CD14-positive monocyte (primary cell): ENCODE measurements around the gene ROBO4. TPM values are rescaled to one million over a fixed set of nuclear protein-coding genes. Genes with fewer than 3 reads are reported as not detected.

Experiments
- DNase-seq, 3 donors: peaks; one replicate each; pipeline ENCODE4 v3.0.0-alpha.2; 2011 to 2022
- H2AFZ ChIP-seq: 2 replicates; pipeline ENCODE4 v1.6.0; 2012; ENCODE audit warnings: mild to moderate bottlenecking, low read depth, low read length, inconsistent platforms; ENCODE audit not compliant: insufficient read depth, poor library complexity, severe bottlenecking
- H3K27ac ChIP-seq, 2 donors: 1 replicate in 1 of 2; 2 replicates in 1 of 2; pipeline ENCODE4 v1.5.1; 2012 to 2013; ENCODE audit warnings: low read length in 2 of 2, control low read depth in 1 of 2, inconsistent platforms in 1 of 2, low read depth in 1 of 2, mild to moderate bottlenecking in 1 of 2
- H3K27me3 ChIP-seq, 2 donors: one replicate each; pipeline versions ENCODE4 v1.6.0 to v1.6.1; 2011 to 2013; ENCODE audit warnings: low read length in 2 of 2; ENCODE audit not compliant: control insufficient read depth in 2 of 2, insufficient read depth in 2 of 2
- H3K36me3 ChIP-seq, 2 donors: replicated peaks in 1 of 2; 1 replicate in 1 of 2; 2 replicates in 1 of 2; pipeline versions ENCODE4 v1.5.1 to v1.6.1; 2012 to 2013; ENCODE audit warnings: low read length in 2 of 2, control low read depth in 1 of 2, inconsistent platforms in 1 of 2, mild to moderate bottlenecking in 1 of 2; ENCODE audit not compliant: insufficient read depth in 2 of 2, control insufficient read depth in 1 of 2
- H3K4me1 ChIP-seq, 2 donors: 1 replicate in 1 of 2; 2 replicates in 1 of 2; pipeline versions ENCODE4 v1.5.1 to v1.6.1; 2012 to 2013; ENCODE audit warnings: low read length in 2 of 2, control low read depth in 1 of 2, inconsistent platforms in 1 of 2, mild to moderate bottlenecking in 1 of 2, moderate library complexity in 1 of 2; ENCODE audit not compliant: insufficient read depth in 2 of 2, control insufficient read depth in 1 of 2
- H3K4me2 ChIP-seq: replicated peaks from 2 replicates; pipeline ENCODE3; 2012; ENCODE audit warnings: low read length, moderate library complexity, mild to moderate bottlenecking; ENCODE audit not compliant: poor library complexity, severe bottlenecking; ENCODE audit errors: extremely low read depth
- H3K4me3 ChIP-seq, 3 experiments: fragments of 200-600 bp in 1 of 3; sonication (generic) in 1 of 3; replicated peaks in 1 of 3; 1 replicate in 2 of 3; 2 replicates in 1 of 3; pipeline ENCODE4 v1.5.1; 2011 to 2013; ENCODE audit warnings: low read length in 3 of 3, mild to moderate bottlenecking in 3 of 3, control low read depth in 2 of 3, low read depth in 2 of 3, inconsistent platforms in 1 of 3, moderate library complexity in 1 of 3
- H3K79me2 ChIP-seq: 2 replicates; pipeline ENCODE4 v1.6.0; 2012; ENCODE audit warnings: mild to moderate bottlenecking, control low read depth, inconsistent platforms, low read length, moderate library complexity; ENCODE audit not compliant: insufficient read depth
- H3K9ac ChIP-seq: 2 replicates; pipeline ENCODE4 v1.6.0; 2017; ENCODE audit warnings: low read length, mild to moderate bottlenecking; ENCODE audit not compliant: insufficient read depth, poor library complexity, severe bottlenecking
- H3K9me3 ChIP-seq, 2 donors: replicated peaks in 1 of 2; 1 replicate in 1 of 2; 2 replicates in 1 of 2; pipeline versions ENCODE4 v1.5.1 to v1.6.1; 2012 to 2013; ENCODE audit warnings: low read length in 2 of 2, control low read depth in 1 of 2; ENCODE audit not compliant: control insufficient read depth in 1 of 2, insufficient read depth in 1 of 2
- H4K20me1 ChIP-seq: 2 replicates; pipeline ENCODE4 v1.6.0; 2012; ENCODE audit warnings: mild to moderate bottlenecking, low read length, control low read depth, moderate library complexity; ENCODE audit not compliant: insufficient read depth
- H3K27ac Mint-ChIP-seq, 7 donors: one replicate each; pipeline ENCODE4 v1.8.0; 2020; ENCODE audit warnings: mild to moderate bottlenecking in 7 of 7, mixed read lengths in 7 of 7, moderate library complexity in 6 of 7, inconsistent platforms in 2 of 7
- H3K27me3 Mint-ChIP-seq, 3 donors: one replicate each; pipeline ENCODE4 v1.8.0; 2021 to 2022; ENCODE audit warnings: low read depth in 3 of 3, mild to moderate bottlenecking in 3 of 3, mixed read lengths in 3 of 3, moderate library complexity in 3 of 3, inconsistent platforms in 1 of 3
- H3K36me3 Mint-ChIP-seq, 2 donors: one replicate each; pipeline ENCODE4 v1.8.0; 2020; ENCODE audit warnings: mixed read lengths in 2 of 2, inconsistent platforms in 1 of 2, mild to moderate bottlenecking in 1 of 2
- H3K4me1 Mint-ChIP-seq: one replicate; pipeline ENCODE4 v1.8.0; 2020; ENCODE audit warnings: mild to moderate bottlenecking, mixed read lengths
- H3K4me3 Mint-ChIP-seq, 2 donors: one replicate each; pipeline ENCODE4 v1.8.0; 2020; ENCODE audit warnings: mild to moderate bottlenecking in 2 of 2, mixed read lengths in 2 of 2, moderate library complexity in 1 of 2
- H3K9me3 Mint-ChIP-seq, 7 donors: one replicate each; pipeline ENCODE4 v1.8.0; 2020 to 2022; ENCODE audit warnings: mixed read lengths in 7 of 7, mild to moderate bottlenecking in 6 of 7, moderate library complexity in 6 of 7, inconsistent platforms in 2 of 7
- CTCF ChIP-seq: fragments of 200-600 bp; IDR thresholded peaks from one replicate; pipeline ENCODE4 v1.8.0; 2022; ENCODE audit warnings: antibody characterized with exemption, mild to moderate bottlenecking
- WGBS: methylation state at CpG from one replicate; pipeline ENCODE4 v1.1.5; 2013; ENCODE audit warnings: missing lambda C conversion rate; ENCODE audit not compliant: insufficient coverage; 5-methylcytosine and 5-hydroxymethylcytosine counted together
- intact Hi-C, 2 donors: fragments of 100-400 bp; cut with micrococcal nuclease; formaldehyde crosslinking; loops; one replicate each; pipeline versions ENCODE4 v1.15.0 to v1.15.1; 2023
- polyA plus RNA-seq, 3 donors: library from polyadenylated mRNA; depleted of rRNA in 1 of 3; unstranded in 2 of 3; stranded (reverse) in 1 of 3; fragments of 300-500 nt in 2 of 3; fragments of >200 nt in 1 of 3; fragmentation: Illumina TruSeq in 2 of 3; gene quantifications; 1 replicate in 2 of 3; 2 replicates in 1 of 3; pipeline ENCODE4 v1.2.3, GENCODE V29; 2012 to 2021

Gene ROBO4
- polyA plus RNA-seq, 3 donors: 0.19 to 0.20 TPM; not detected in 1

GRCh38 chr11:124887667-124888013 lies 10.0 kb downstream of the ROBO4 start:
- intact Hi-C loops: no loop called here
- TF ChIP-seq CTCF: no peak

GRCh38 chr11:124886978-124887666 lies 10.5 kb downstream of the ROBO4 start:
- no peaks in the 10 kb centered on the region for H3K36me3 ChIP-seq
- peaks cover 6 to 12% of the 10 kb centered on the region in 2 donors for H3K4me1 ChIP-seq

More at GRCh38 chr11:124887667-124888013, 10.0 kb downstream of the ROBO4 start:
- DNase-seq: no peak
- Histone ChIP-seq H3K4me2 (no peak overlapping the region), H3K36me3 (no peaks in the 10 kb centered on the region), H4K20me1 (no peaks in the 10 kb centered on the region), H3K9me3 (no peaks in the 10 kb centered on the region), H3K4me3 (no peak overlapping the region), H3K27me3 (no peaks in the 10 kb centered on the region), H2AFZ (no peak overlapping the region), H3K4me1 (peaks cover 8 to 12% of the 10 kb centered on the region in 2 donors), H3K79me2 (no peaks in the 10 kb centered on the region), H3K9ac (no peak overlapping the region), H3K27ac (no peak overlapping the region)
- WGBS: no CpG with 5 or more reads among the region's 3 CpGs
- no peaks in the 10 kb centered on the region for H3K9me3 Mint-ChIP-seq
- H3K4me1 Mint-ChIP-seq: peaks cover 13% of the 10 kb centered on the region
- no peaks in the 10 kb centered on the region for H3K36me3 Mint-ChIP-seq
- no peak overlapping the region for H3K27ac Mint-ChIP-seq
- H3K27me3 Mint-ChIP-seq: peaks cover 0 to 3% (median 0%) of the 10 kb centered on the region in 3 donors
- no peak overlapping the region for H3K4me3 Mint-ChIP-seq

More at GRCh38 chr11:124886978-124887666, 10.5 kb downstream of the ROBO4 start:
- no peak for DNase-seq
- Mint-ChIP-seq H3K36me3 (no peaks in the 10 kb centered on the region), H3K9me3 (no peaks in the 10 kb centered on the region), H3K4me1 (peaks cover 13% of the 10 kb centered on the region), H3K4me3 (no peak overlapping the region), H3K27ac (no peak overlapping the region), H3K27me3 (peaks cover 0 to 3% (median 0%) of the 10 kb centered on the region in 3 donors)
- Histone ChIP-seq H3K4me2 (no peak overlapping the region), H3K4me3 (no peak overlapping the region), H3K79me2 (no peaks in the 10 kb centered on the region), H3K9ac (no peak overlapping the region), H2AFZ (no peak overlapping the region), H3K9me3 (no peaks in the 10 kb centered on the region), H3K27ac (no peak overlapping the region), H3K27me3 (no peaks in the 10 kb centered on the region), H4K20me1 (no peaks in the 10 kb centered on the region)
- intact Hi-C loops: no loop called here
- WGBS: 100% methylated on average over 3 of the region's 12 CpGs
- TF ChIP-seq CTCF: no peak
